Endothelial cell of umbilical vein (primary cell): Measurements from ENCODE around the gene FCSK.

ENCODE experiments used
- CTCF ChIP-seq, 2 donors: IDR thresholded peaks; 1 replicate in 1 of 2; 2 replicates in 1 of 2; pipeline ENCODE4 v1.5.1; 2011; ENCODE audit warnings: low read length in 2 of 2, mild to moderate bottlenecking in 2 of 2, moderate library complexity in 2 of 2, control low read depth in 1 of 2, inconsistent platforms in 1 of 2, low read depth in 1 of 2; ENCODE audit not compliant: insufficient read depth in 1 of 2; ENCODE audit errors: extremely low read depth in 1 of 2
- EZH2 ChIP-seq: IDR thresholded peaks from 2 replicates; pipeline ENCODE4 v1.6.1; 2012; ENCODE audit warnings: borderline replicate concordance, low read depth, mild to moderate bottlenecking, moderate library complexity, low read length, inconsistent platforms; ENCODE audit not compliant: severe bottlenecking
- GATA2 ChIP-seq: IDR thresholded peaks from 2 replicates; pipeline ENCODE4 v1.7.0; 2011; ENCODE audit warnings: low read depth, mild to moderate bottlenecking, moderate library complexity, mixed read lengths, low read length; ENCODE audit not compliant: insufficient read length, insufficient read depth
- JUN ChIP-seq: IDR thresholded peaks from 2 replicates; pipeline ENCODE4 v1.6.1; 2011; ENCODE audit warnings: borderline replicate concordance, low read depth; ENCODE audit not compliant: insufficient read length, insufficient read depth
- MAX ChIP-seq: IDR thresholded peaks from 2 replicates; pipeline ENCODE4 v1.6.1; 2011; ENCODE audit not compliant: insufficient read depth, insufficient read length
- MYC ChIP-seq: IDR thresholded peaks from one replicate; pipeline ENCODE4 v1.6.1; 2011; ENCODE audit warnings: mild to moderate bottlenecking, low read depth, low read length
- POLR2A ChIP-seq: IDR thresholded peaks from 2 replicates; pipeline ENCODE4 v1.6.1; 2012; ENCODE audit warnings: low read depth, mild to moderate bottlenecking, control low read depth, low read length
- POLR2AphosphoS5 ChIP-seq: IDR thresholded peaks from 2 replicates; pipeline ENCODE4 v1.6.1; 2012; ENCODE audit warnings: low read depth, mild to moderate bottlenecking, control low read depth, low read length, moderate library complexity; ENCODE audit not compliant: insufficient read depth

GRCh38 chr16:70438585-70438968, 15.8 kb upstream of the FCSK start:
- TF ChIP-seq CTCF (IDR thresholded peaks at IDR 0.05; ENCODE audit: extremely low read depth in 1 of 2, insufficient read depth in 1 of 2, low read depth in 1 of 2, low read length in 2 of 2): no peak
- TF ChIP-seq EZH2: no peak
- TF ChIP-seq MYC: no peak
- no peak for TF ChIP-seq POLR2A
- TF ChIP-seq POLR2AphosphoS5: no peak
- no peak for TF ChIP-seq MAX
- TF ChIP-seq GATA2: no peak
- TF ChIP-seq JUN: no peak
